D341Med (cell line): ENCODE measurements around the gene NME7.
A peak's percentile ranks its signal among the peaks of the same experiment; 100 is the strongest.

ENCODE experiments used
- DNase-seq: peaks from one replicate; pipeline ENCODE4 v3.0.0; 2012; ENCODE audit warnings: low spot score

NME7 gene

GRCh38 chr1:169106095-169106920 is 261.3 kb downstream of the NME7 start, which contains the start of gene ATP1B1:
TSS of gene ATP1B1 (plus strand) at chr1:169106690. CDS start at chr1:169106830, 140 bp downstream.
- peak; percentile 99 for DNase-seq

DNA sequence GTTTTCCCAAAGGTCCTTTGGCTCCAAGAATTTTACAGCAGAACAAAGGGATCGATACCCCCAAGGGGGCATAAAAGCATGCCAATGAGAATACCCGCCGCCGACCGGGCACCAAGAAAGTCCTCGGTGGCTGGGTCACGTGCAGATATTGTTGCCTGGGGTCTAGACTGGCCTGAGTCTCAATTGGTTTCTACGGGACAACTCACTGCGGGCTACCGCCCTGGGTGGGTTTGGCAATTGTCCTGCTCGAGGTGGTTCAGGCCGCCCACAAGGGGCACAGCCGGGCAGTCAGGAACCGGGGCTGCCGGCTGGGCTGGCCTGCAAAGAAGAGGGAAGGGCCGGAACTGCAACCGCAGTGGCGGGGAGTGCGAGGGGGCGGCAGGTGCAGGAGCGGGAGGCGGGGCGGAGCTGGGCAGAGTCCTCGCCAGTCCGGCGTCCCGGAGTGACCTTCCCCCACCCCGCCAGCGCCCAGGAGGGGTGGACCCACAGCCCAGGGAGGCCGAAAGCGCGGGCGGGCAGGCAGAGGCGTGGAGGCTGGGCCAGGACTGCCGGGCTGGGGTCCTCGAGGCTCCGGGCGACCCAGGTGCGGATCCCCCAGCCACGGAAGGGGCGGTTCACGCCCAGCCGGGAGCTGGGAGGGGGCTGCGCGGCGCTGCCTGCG is 262.0 kb downstream of the NME7 start:
- DNase-seq: no peak

- no peak for DNase-seq
Observed at GRCh38 chr1:169105087-169105433, 262.5 kb downstream of the NME7 start.

- no peak for DNase-seq
Observed at GRCh38 chr1:169103480-169103893, 264.1 kb downstream of the NME7 start.

DNA sequence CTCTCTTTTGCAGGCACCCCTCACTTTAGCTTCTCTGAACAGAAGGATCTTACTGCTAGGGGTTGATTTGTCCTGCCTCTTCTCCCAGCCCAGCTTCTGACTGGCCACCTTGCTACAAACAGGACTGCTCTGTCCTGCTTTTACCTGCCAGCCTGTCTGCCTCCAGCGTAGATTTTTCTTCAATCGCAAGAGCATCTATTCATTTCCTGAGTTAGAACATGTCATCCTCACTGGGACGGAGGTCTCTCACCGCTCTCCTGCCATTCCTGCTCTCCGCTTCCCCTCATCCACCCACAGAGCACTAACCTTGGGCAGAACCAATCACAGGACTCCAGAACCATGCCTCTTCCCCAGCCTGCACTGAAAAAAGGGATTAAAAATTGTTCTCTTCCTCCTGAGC is 264.6 kb downstream of the NME7 start:
- DNase-seq: no peak

DNA sequence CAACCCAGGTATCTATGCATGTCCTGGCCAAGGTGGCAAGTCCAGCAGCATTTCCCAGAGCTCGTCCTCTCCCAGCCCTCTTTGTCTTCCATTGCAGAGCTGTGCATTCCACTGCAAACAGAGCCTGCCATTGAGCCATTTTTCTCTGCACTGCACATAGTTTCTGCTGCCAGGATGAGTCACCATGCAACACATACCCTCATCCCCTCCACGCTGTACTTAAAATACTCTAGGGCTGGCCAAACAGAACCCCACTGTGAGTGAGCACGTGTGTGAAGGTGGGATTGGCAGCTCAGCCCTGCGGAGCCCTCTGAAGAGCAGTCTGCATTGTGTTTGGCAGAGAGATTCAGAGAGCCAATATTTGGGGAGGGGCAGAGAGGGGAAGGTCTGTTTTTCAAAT is 265.0 kb downstream of the NME7 start:
- no peak for DNase-seq

DNA sequence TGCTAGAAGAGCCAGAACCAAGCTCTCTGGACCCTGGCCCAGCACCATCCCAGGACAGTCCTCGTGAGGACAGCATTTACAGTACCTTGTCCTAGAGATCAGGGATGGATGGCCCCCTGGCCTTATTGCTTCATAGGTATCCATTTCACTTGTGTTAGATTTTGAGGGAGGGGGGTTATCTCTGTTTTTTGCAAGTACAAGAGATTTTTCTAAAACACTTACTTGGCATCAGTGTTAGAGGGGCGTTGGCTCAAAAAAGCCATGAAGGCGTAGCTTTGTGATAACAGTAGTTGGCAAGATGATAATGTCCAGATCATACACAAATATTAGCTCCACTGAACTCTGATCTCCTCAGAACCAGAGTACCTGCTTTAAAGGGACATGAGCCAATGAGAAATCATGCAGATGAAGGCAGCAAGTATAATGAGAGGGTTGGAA is 266.9 kb downstream of the NME7 start:
- DNase-seq: no peak

GRCh38 chr1:169100208-169100607 is 267.4 kb downstream of the NME7 start:
- no peak for DNase-seq

GRCh38 chr1:169099561-169099960 is 268.0 kb downstream of the NME7 start:
- no peak for DNase-seq

DNA sequence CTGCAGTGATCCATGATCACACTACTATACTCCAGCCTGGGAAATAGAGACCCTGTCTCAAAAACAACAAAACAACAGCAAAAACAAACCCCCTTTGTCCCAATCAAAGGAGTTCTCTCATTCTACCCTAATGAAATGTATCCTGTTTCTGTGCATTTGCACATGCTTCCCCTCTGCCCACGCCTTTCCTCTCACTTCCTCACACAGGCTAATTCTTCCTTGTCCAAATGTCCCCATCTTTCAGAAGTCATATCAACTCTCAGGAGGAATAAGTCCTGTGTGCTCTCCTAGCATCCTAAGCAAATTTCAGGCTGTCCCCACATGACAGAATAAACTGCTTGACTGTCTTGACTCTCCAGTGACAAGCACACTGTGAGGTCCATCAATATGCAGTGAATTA is 269.2 kb downstream of the NME7 start:
- DNase-seq: no peak

GRCh38 chr1:169094897-169095569 is 272.6 kb downstream of the NME7 start:
- DNase-seq: no peak

GRCh38 chr1:169092399-169092798 is 275.2 kb downstream of the NME7 start:
- no peak for DNase-seq

DNA sequence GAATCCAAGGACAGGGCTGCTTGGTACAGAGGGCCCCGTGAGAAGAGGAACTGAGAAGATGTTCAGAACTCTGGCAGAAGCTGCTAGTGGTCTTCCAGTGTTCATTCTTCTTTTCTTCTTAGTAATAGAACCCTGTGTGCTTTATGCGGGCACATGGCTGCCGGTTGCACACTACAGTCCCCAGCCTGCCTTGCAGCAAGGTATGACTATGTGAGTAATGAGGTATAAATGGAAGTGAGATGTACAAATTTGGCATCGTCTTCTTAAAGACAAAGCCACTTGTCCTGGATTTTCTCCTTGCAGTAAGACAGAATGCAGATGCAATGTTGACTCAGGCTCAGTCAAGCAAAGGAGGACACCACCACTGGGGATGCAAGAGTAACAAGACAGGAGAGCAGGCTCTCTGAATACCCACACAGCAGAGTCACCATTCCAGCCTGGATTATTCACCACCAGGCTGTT is 276.1 kb downstream of the NME7 start:
- no peak for DNase-seq

- DNase-seq: no peak
Observed at GRCh38 chr1:169090900-169091311, 276.7 kb downstream of the NME7 start.

- DNase-seq: no peak
Observed at GRCh38 chr1:169090308-169090899, 277.2 kb downstream of the NME7 start.

GRCh38 chr1:169089776-169090175 is 277.8 kb downstream of the NME7 start:
- no peak for DNase-seq

- no peak for DNase-seq
Observed at GRCh38 chr1:169087876-169088275, 279.7 kb downstream of the NME7 start.

DNA sequence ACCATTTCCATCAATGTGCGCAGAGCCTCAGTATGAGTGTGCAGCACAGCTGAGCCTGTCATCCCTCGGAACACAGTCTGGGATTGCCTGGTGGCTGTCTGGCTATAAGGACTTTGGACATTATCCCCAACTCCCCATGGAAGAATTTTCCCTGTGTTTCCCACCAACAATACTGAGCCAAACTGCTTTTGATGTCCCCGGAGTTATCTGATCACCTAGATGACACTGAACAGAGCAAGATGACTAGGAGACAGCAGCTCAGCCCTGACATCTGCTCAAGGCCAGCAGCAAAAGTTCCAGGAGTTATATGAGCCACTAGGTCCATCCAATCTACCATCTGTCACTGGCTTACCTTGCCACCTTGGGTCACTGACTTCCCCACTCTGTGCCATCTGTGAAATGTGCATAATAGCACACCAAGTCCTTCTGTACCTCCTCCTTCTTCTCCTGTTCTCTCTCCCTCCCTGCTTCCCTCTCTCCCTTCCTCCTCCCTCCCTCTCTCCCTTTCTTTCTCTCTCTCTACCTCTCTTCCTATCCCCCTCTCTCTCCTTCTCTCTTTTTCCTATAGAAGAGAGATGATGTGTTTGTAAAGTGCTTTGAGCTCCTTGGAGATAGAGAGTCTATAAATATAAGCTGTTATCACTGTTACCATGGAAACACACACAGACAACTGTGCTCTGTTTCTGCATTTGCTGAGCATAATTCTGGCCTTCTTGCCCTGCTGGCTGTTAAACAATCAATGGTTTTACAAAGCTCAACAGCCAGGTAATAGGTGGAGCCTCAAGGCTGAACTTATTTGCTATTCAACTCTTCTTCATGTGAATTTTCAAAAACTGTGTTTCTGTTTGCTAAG is 280.8 kb downstream of the NME7 start:
- no peak for DNase-seq

DNA sequence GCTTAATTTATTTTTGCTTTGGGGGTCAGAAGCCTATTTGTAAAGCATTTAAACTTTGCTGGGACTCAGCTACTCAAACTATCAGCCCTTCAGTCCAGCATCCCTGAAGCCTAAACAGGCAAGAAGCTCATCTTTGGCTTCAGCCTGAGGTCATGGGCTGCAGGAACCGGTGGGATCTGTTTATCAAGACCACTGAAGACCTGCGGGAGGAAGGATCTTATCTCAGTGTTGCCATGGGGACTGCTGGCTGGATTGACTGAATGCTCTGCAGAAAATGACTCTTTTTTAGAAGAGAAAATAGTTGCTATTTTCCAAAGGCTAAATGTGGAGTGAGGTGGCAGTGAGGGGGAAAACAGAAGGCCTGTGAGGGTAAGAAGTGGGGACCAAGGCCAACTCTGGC is 281.7 kb downstream of the NME7 start:
- no peak for DNase-seq
